ACHN (cell line): ENCODE measurements around the gene B3GNT4.
"Not testable (repeated sequence)": the region's sequence is repeated elsewhere in the genome, so short reads cannot be mapped to it uniquely, and the experiment has no call there.

Experiments used
- DNase-seq: peaks from one replicate; pipeline ENCODE4 v3.0.0-alpha.2; 2015
- in situ Hi-C: cut with HindIII; loops from 2 replicates; pipeline ENCODE4 v1.10.0; 2017; ENCODE audit warnings: low sequenced_read_pairs, low pct_ligation_motif_present, low pct_unique_long_range_greater_than_20kb

Gene B3GNT4

DNA sequence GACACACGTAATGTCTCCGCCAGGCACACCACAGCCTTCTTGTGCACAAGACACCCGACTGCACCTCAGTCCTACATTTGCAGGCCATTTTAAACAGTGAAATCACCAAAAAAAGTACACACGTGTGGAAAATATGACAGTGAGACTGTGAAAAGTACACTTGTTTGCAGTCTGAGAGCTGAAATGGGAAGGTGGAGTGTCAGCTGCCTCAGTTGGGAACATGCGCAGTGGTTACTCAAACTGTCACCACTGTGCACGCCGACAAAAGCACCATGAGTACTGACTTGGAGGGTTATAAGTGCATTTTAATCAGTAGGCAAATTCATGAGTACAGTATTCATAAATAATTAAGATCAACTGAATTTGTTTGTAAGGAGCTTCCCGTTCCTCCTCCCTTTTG is 47.0 kb downstream of the B3GNT4 start:
- in situ Hi-C loops, result no loop called here
- DNase-seq, result no peak

DNA sequence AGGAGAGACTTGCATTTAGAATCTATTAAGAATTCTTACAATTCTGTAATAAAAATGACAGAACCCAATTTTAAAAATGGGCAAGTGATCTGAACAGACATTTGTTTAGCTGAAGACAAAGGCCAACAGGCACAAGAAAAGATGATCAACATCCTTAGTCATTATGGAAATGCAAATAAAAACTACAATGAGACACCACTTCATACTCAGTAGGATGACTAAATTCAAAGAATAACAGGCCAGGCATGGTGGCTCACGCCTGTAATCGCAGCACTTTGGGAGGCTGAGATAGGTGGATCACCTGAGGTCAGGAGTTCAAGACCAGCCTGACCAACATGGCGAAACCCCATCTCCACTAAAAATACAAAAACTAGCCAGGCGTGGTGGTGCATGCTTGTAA is 55.0 kb downstream of the B3GNT4 start:
- in situ Hi-C loops, DNase-seq: not testable (repeated sequence)
